Muscle layer of duodenum (tissue), 2 donors: Measurements from ENCODE around the gene CCDC78.

ENCODE experiments used
- H3K27ac ChIP-seq: one replicate; pipeline ENCODE4 v1.7.0; 2013; ENCODE audit warnings: mild to moderate bottlenecking, low read length
- H3K27me3 ChIP-seq: one replicate; pipeline ENCODE4 v1.7.0; 2013; ENCODE audit warnings: low read depth, mild to moderate bottlenecking, control low read depth, low read length
- H3K36me3 ChIP-seq, 2 donors: one replicate each; pipeline ENCODE4 v1.7.0; 2013; ENCODE audit warnings: low read length in 2 of 2, control low read depth in 1 of 2, mild to moderate bottlenecking in 1 of 2; ENCODE audit not compliant: insufficient read depth in 2 of 2, control insufficient read depth in 1 of 2
- H3K4me1 ChIP-seq, 2 donors: one replicate each; pipeline ENCODE4 v1.7.0; 2013; ENCODE audit warnings: low read length in 2 of 2, mild to moderate bottlenecking in 2 of 2, control low read depth in 1 of 2, moderate library complexity in 1 of 2; ENCODE audit not compliant: insufficient read depth in 2 of 2, control insufficient read depth in 1 of 2
- H3K4me3 ChIP-seq, 2 donors: one replicate each; pipeline ENCODE4 v1.7.0; 2013; ENCODE audit warnings: low read length in 2 of 2, low read depth in 1 of 2, mild to moderate bottlenecking in 1 of 2
- H3K9me3 ChIP-seq, 2 donors: one replicate each; pipeline ENCODE4 v1.7.0; 2013; ENCODE audit warnings: low read length in 2 of 2, control low read depth in 1 of 2, mild to moderate bottlenecking in 1 of 2; ENCODE audit not compliant: control insufficient read depth in 1 of 2
- donor health status: healthy.

The CCDC78 gene

GRCh38 chr16:711084-711483, 15.2 kb downstream of the CCDC78 start:
- Histone ChIP-seq H3K27me3 (peaks cover 47% of the 10 kb centered on the region), H3K27ac (no peak overlapping the region), H3K4me1 (peaks cover 0 to 27% of the 10 kb centered on the region in 2 donors), H3K36me3 (no peaks in the 10 kb centered on the region), H3K9me3 (no peaks in the 10 kb centered on the region), H3K4me3 (no peak overlapping the region)

- Histone ChIP-seq H3K27ac (no peak overlapping the region), H3K4me3 (no peak overlapping the region), H3K27me3 (peaks cover 47% of the 10 kb centered on the region)
Observed at GRCh38 chr16:710500-711075, 15.7 kb downstream of the CCDC78 start.

GRCh38 chr16:709566-710499, 16.4 kb downstream of the CCDC78 start:
- no peak overlapping the region for H3K27ac ChIP-seq
- peaks cover 0 to 24% of the 10 kb centered on the region in 2 donors for H3K4me1 ChIP-seq
- peaks cover 47% of the 10 kb centered on the region for H3K27me3 ChIP-seq
- H3K36me3 ChIP-seq = no peaks in the 10 kb centered on the region
- no peaks in the 10 kb centered on the region for H3K9me3 ChIP-seq
- no peak overlapping the region for H3K4me3 ChIP-seq

More at GRCh38 chr16:710500-711075, 15.7 kb downstream of the CCDC78 start:
- Histone ChIP-seq H3K4me1 (peaks cover 0 to 25% of the 10 kb centered on the region in 2 donors), H3K9me3 (no peaks in the 10 kb centered on the region), H3K36me3 (no peaks in the 10 kb centered on the region)

GRCh38 chr16:708959-709358, 17.3 kb downstream of the CCDC78 start:
- H3K27me3 ChIP-seq = peaks cover 56% of the 10 kb centered on the region

GRCh38 chr16:708019-708418, 18.2 kb downstream of the CCDC78 start:
- Histone ChIP-seq H3K36me3 (no peaks in the 10 kb centered on the region), H3K9me3 (no peaks in the 10 kb centered on the region), H3K27me3 (peaks cover 60% of the 10 kb centered on the region), H3K27ac (no peak overlapping the region), H3K4me3 (no peak overlapping the region), H3K4me1 (peaks cover 0 to 18% of the 10 kb centered on the region in 2 donors)

More at GRCh38 chr16:708959-709358, 17.3 kb downstream of the CCDC78 start:
- H3K36me3 ChIP-seq = no peaks in the 10 kb centered on the region
- no peaks in the 10 kb centered on the region for H3K9me3 ChIP-seq
- no peak overlapping the region for H3K27ac ChIP-seq
- peaks cover 0 to 18% of the 10 kb centered on the region in 2 donors for H3K4me1 ChIP-seq
- no peak overlapping the region for H3K4me3 ChIP-seq

GRCh38 chr16:707062-707538, 19.1 kb downstream of the CCDC78 start:
- Histone ChIP-seq H3K9me3 (no peaks in the 10 kb centered on the region), H3K4me3 (no peak overlapping the region), H3K27ac (no peak overlapping the region), H3K27me3 (peaks cover 67% of the 10 kb centered on the region), H3K4me1 (peaks cover 0 to 18% of the 10 kb centered on the region in 2 donors), H3K36me3 (no peaks in the 10 kb centered on the region)

- no peak overlapping the region for H3K4me3 ChIP-seq
- no peaks in the 10 kb centered on the region for H3K9me3 ChIP-seq
- H3K27ac ChIP-seq = no peak overlapping the region
- no peaks in the 10 kb centered on the region for H3K36me3 ChIP-seq
- peaks cover 70% of the 10 kb centered on the region for H3K27me3 ChIP-seq
- H3K4me1 ChIP-seq = peaks cover 0 to 18% of the 10 kb centered on the region in 2 donors
Observed at GRCh38 chr16:706189-707061, 19.8 kb downstream of the CCDC78 start.

- Histone ChIP-seq H3K27ac (no peak within 1 kb of the TSS), H3K27me3 (peaks cover 62% of the 10 kb centered on the region), H3K4me3 (no peak within 1 kb of the TSS), H3K36me3 (no peaks in the 10 kb centered on the region), H3K4me1 (peaks cover 0 to 26% of the 10 kb centered on the region in 2 donors), H3K9me3 (no peaks in the 10 kb centered on the region)
Observed at GRCh38 chr16:705431-706188, 20.6 kb downstream of the CCDC78 start, which contains the start of gene FBXL16. Gene FBXL16 (minus strand): TSS chr16:705801. CDS start chr16:697405, 8,396 bp downstream.

- H3K4me1 ChIP-seq = peaks cover 0 to 24% of the 10 kb centered on the region in 2 donors
- H3K27ac ChIP-seq = no peak overlapping the region
- H3K36me3 ChIP-seq = no peaks in the 10 kb centered on the region
- no peaks in the 10 kb centered on the region for H3K9me3 ChIP-seq
- H3K4me3 ChIP-seq = no peak overlapping the region
- H3K27me3 ChIP-seq = peaks cover 56% of the 10 kb centered on the region
Observed at GRCh38 chr16:704552-705380, 21.5 kb downstream of the CCDC78 start.

- Histone ChIP-seq H3K27me3 (peaks cover 53% of the 10 kb centered on the region), H3K9me3 (no peaks in the 10 kb centered on the region), H3K27ac (no peak overlapping the region), H3K4me3 (no peak overlapping the region), H3K4me1 (peaks cover 0 to 23% of the 10 kb centered on the region in 2 donors), H3K36me3 (no peaks in the 10 kb centered on the region)
Observed at GRCh38 chr16:704047-704446, 22.2 kb downstream of the CCDC78 start.
